Measurements from ENCODE around the gene DMXL2.
A peak's percentile ranks its signal among the peaks of the same experiment; 100 is the strongest.
"Not testable (repeated sequence)": the region's sequence is repeated elsewhere in the genome, so short reads cannot be mapped to it uniquely, and the experiment has no call there.

The DMXL2 gene

DNA sequence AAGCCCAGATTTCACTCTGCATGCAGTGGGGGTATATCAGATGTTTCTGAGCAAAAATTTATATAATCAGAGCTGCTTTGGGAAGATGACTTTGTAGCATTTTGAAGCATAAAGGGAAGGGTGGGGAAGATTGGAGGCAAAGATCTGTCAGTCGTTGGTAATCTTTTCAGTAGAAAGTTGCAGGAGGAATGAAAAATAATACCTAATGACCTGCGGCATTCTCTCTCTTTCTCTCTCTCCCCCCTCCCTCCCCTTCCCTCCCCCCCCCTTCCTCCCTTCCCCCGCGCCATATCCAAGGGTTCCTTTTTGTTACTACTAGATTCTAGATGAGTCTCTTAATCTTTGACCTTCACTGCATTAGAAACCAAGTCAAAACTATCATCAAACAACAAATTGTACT lies 1.5 kb upstream of the DMXL2 start:
- DNase-seq (ENCODE audit: low read depth in 2 of 2), result no peak

- no peak for DNase-seq (ENCODE audit: low read depth in 2 of 2)
These were observed 891 bp upstream of the DMXL2 start for GRCh38 chr15:51623386-51623938.

DNA sequence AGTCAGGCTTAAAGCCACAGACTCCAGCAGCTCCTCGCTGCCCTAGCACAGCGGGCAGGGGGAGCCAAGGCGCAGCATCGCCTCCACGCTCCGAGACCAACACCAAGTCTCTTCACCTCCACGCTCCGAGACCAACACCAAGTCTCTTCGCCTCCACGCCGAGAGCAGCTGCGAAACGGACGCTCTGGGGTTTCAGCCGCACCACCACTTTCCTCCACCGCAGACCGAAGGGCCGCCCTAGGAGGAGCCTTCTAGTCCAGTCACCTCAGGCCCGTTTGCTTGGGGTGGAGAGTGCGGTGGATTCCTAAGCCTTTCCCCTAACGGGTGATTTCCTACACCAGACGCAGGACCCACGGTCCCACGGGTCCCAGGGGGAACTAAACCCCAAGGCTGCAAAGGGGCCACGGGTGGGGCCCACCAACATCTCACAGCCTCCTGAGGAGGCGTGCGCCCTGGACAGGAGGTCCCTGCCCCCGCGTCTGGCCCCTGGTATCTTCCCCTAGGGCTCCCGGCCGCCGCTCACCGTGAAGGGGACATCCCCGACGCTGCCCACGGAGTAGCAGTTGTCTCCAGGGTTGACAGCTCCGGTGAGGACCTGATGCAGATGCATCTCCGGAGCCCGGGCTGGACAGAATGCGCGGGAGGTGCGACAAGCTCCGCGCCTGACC lies 501 bp downstream of the DMXL2 start:
- peak in 1 of 2 donors; percentile 3 for DNase-seq (ENCODE audit: low read depth in 2 of 2)

DNA sequence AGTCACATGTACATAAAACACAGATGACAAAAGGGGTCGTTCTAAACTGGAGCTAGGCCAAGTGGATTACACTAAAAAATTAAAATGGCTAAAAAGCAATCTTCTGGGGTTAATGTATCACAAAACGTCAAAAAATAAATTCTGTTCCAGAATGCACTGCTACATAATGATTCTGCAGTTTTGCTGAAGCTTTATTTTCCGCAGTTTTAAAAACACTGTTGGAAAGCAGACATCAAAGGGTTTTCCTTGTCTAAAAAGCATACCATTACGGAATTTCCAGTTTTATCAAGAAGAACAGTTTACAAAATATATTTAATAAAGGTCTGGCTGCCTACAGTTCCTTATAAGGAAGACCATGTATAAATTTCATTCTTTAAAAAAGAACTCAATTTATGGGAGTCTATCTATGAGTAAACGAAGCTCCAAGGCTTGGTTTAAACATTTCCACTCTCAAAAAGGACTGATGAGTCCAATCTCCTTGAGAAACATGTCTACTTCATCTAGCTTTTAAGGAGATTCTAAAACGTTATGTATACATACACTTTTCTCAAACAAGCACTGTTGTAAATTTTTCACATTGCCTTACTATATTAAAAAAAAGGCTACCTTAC lies 1.3 kb downstream of the DMXL2 start:
- no peak for DNase-seq (ENCODE audit: low read depth in 2 of 2)

DNA sequence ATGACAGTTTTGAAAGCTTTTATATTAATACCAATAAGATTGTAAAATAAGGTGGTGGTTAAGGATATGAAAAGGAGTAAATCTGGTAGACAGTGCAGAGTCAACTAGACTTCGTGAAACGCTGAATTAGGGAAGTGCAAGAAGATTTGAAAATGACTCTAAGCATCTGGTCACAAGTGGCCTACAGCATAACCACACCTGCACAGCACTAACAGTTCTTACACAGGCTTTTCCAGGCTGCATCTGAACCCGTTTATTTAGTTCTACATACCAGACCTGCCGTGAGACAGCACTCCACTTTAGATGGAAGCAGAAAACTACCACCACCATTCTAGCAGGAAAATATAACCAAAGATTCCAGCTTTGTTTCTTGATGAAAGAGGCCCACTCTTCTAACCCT lies 1.9 kb downstream of the DMXL2 start:
- no peak for DNase-seq (ENCODE audit: low read depth in 2 of 2)

- no peak for DNase-seq (ENCODE audit: low read depth in 2 of 2)
These were observed 2.4 kb downstream of the DMXL2 start for GRCh38 chr15:51620122-51620521.

DNA sequence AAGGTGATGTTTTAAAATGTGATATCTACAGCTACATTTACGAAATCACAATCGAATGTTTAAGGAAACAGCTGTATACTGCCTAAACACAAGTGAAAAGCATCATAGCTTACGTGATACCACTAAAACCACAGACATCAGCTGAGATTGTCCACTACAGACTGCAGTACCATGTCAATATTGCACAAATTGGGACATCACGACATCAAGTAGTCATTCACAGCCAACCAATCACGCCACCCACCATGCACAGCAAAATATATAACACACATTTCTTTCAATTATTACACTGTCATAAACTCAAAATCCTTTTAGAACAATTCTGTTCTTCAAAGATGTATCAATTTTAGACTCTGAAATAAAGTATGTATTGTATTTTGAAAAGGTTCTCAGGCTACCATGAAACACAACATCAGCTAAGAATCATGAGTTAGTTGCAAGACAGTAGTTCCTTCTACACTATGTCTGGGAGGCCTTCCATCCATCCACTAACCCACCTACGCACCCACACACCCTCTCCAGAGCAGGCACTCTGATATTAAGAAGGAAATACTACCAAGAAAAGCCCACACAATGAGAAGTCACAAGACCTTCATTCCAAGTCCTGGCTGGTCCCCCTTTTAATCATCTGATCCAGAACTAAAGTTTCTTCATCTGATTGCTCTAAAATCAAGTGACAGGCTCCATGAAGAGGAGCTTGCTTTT lies 3.1 kb downstream of the DMXL2 start:
- DNase-seq (ENCODE audit: low read depth in 2 of 2), result no peak

GRCh38 chr15:51617886-51618285 lies 4.7 kb downstream of the DMXL2 start:
- DNase-seq (ENCODE audit: low read depth in 2 of 2), result no peak

GRCh38 chr15:51613951-51614350 lies 8.6 kb downstream of the DMXL2 start:
- no peak for DNase-seq (ENCODE audit: low read depth in 2 of 2)

- not testable (repeated sequence) for DNase-seq (ENCODE audit: low read depth in 2 of 2)
These were observed 9.9 kb downstream of the DMXL2 start for GRCh38 chr15:51612669-51613068.

GRCh38 chr15:51603462-51603948 lies 19.1 kb downstream of the DMXL2 start:
- DNase-seq (ENCODE audit: low read depth in 2 of 2), result not testable (repeated sequence)

DNA sequence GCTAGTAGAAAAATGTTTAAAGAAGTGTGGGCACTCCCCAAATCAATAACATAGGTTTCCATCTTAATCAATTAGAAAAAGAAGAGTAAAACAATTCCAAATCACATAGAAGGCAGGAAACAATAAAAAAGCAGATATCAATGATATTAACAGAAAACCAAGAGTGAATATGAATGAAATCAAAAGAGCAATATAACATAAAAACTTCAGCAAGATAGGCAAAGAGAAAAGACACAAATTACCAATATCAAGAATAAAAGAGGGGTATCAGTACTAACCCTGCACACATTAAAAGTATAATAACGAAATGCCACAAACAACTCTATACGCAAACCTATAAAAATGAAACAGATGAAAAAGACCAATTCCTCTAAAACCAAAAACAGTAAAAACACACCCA lies 19.6 kb downstream of the DMXL2 start:
- no peak for DNase-seq (ENCODE audit: low read depth in 2 of 2)

DNA sequence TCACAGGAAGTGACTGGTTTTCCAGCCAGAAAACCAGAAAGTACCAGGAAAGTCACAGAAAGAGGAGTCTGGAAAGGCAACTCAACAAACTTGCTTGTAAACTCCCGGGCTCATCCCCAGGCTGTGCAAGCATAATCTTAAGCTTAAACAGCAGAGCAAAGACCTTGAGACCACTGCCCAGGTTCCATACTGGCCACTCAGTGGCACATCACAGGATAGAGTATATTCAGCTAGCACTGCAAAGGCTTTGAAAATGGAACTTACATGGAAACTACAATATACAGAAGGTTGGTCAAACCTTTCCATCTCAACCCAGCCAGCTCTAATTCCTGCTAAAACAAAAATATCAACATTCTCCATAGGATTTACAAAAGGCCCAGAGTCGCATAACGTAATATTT lies 20.1 kb downstream of the DMXL2 start:
- DNase-seq (ENCODE audit: low read depth in 2 of 2), result no peak

DNA sequence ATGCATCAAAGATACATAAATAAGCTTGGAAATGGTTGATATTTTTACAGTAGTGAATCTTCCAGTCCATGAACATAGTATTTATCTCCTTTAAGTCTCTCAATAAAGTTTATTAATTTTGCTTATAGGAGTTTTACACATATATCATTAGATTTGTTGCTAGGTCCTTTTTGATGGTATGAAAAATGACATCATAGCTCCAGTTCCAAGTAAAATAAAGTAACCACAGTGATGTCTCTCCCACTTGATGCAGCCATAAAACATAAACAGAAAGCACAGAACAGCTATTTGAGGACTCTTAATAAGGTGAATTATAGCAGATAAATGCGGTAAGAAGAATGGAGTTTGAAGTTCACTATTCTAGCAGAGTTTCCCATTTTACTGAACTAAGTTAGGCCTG lies 20.8 kb downstream of the DMXL2 start:
- DNase-seq (ENCODE audit: low read depth in 2 of 2), result no peak

DNA sequence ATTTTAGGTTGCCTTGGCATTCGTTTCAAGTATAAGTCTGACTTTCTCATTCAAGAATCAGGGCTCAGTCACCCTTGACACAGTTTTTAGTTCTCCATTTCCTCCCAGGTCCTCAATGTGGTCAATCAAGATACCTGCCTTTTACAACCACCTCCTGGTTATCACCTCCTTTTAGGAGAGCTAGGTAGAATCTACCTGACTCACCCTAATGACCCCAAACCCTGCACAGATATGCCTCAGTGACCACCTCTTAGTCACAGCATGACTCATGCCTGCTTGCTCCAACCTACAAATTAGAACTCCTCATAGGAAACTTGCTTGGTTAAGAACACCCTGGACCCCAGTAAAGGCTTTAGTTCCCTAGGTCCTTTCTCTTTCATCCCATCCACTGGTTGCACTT lies 22.5 kb downstream of the DMXL2 start:
- no peak for DNase-seq (ENCODE audit: low read depth in 2 of 2)

DNA sequence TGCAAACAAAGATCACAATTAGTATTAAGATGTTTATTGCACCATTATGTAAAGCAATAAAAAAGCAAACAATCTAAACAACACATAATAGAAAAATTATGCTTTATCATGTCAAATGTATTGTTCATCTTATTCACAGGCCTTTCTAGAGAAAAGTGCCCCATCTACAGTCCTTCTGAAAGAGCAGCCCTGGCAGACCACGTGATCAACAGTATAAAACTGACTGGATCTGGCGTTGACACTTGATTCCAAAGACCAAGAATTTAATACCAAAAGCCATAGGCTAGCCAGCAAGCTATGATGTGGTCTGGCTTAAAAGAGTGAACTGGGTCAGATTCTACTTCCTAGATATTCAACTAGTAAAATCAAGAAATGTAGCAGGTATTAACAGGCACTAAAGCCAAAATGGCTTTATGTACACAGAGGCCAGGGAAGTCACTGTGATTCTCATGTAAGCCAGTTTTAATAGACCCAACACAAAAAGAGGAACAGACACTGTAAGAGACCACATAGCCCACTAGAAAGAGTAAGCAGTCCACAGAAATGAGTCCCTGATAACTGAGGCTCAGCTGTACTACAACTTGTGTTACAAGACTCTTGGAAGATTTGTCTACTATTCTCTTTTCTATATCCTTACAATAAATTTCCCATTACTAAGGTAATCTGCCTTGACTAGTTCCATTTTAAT lies 32.5 kb downstream of the DMXL2 start:
- DNase-seq (ENCODE audit: low read depth in 2 of 2), result no peak

- no peak for DNase-seq (ENCODE audit: low read depth in 2 of 2)
These were observed 33.6 kb downstream of the DMXL2 start for GRCh38 chr15:51588966-51589365.

DNA sequence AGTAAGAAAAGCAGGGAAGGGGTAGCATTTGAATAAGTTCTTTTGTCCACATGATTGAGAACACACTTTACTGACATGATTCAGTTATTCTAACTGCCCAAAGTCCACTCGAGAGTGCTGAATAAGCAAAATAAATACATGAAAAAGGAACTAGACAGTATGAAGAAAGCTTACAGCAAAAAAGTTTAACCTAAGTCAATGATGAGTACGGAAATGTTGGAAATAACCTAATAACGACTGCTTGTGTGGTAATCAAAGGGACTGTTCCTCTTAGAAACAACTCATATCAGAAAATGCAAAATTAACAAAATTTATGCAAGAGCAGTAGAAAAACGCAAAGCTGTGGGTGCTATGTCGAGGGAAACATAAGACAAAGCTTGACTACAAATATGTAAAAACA lies 36.6 kb downstream of the DMXL2 start:
- DNase-seq (ENCODE audit: low read depth in 2 of 2), result no peak

GRCh38 chr15:51580982-51581381 lies 41.6 kb downstream of the DMXL2 start:
- DNase-seq (ENCODE audit: low read depth in 2 of 2), result no peak

DNA sequence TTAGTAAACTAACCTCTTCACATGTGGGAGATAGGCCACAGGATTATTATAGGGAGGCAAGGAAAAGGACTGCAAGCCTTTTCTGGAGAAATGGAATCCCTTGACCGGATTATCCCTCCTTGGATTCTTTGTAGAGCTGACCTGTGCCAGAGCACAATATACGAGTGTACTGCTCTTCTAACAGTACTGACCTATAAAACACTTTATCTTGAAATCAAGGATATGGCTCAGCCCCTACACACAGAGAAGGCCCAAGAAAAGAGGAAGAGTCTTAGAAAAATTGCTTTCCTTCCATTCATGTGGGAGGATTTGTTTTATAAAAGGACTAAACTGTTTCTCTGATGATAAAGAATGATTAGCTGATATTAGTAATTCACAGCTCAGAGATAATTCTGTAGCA lies 42.2 kb downstream of the DMXL2 start:
- DNase-seq (ENCODE audit: low read depth in 2 of 2), result no peak

- DNase-seq (ENCODE audit: low read depth in 2 of 2), result no peak
These were observed 43.6 kb downstream of the DMXL2 start for GRCh38 chr15:51579012-51579411.

DNA sequence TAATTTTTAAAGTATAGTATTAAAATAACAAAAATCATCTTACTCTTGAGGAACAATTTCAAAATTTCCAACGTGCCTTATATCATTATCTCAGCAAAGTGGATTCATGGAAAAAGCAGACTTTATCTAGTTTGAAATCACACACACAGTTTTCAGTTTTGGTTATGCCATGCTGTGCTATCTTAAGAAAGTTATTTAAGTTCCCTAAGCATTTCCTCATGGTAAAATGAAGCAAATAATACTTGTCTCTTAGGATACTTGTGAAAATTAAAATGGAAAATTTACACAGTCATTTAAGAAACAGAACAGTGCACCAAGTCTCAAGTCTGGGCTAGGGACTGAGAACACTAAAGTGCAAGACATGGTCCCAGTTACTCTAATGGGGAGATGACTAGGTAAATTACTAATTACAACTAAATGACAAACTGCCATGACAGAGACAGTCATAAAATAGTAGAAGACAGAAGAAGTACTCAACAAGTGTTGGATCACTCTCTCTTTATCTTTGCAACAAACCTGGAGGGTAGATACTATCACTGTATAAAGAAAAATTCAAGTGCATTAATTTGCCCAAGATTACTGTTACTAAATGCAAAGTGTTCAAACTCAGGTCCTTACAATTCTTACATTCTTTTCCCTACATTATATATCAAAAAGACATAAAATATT lies 44.8 kb downstream of the DMXL2 start:
- DNase-seq (ENCODE audit: low read depth in 2 of 2), result no peak

Data from stimulated activated CD4-positive, alpha-beta T cell treated with anti-CD3 and anti-CD28 coated beads, Interleukin-1b, Interleukin-23, amount 100 ng/mL, for 1 hour (primary cell).